Heart left ventricle (tissue), 13 donors: ENCODE data around the gene CLIC6.

Source experiments
- POLR2A ChIP-seq, 2 donors: fragments of 450-650 bp; IDR thresholded peaks; one replicate each; pipeline ENCODE4 v1.6.1; 2017; ENCODE audit warnings: antibody characterized with exemption in 2 of 2, mild to moderate bottlenecking in 2 of 2, moderate library complexity in 2 of 2
- TF ChIP-seq, protein P1 (sequence below), 12 donors: fragments of 200-600 bp; sonication (generic) in 4 of 12; IDR thresholded peaks; one replicate each; pipeline versions ENCODE4 v1.5.0 to v1.8.0; 2018 to 2022; ENCODE audit warnings: antibody characterized with exemption in 12 of 12, mild to moderate bottlenecking in 5 of 12
- donor health status: ischemic (EF 13 %, LVEDD 7.1; RV severe dilation, severe dysfunction).
- donor health status: DM: no; HTN: yes; CAD: no.
- donor health status: DM: no; HTN: no; CAD: no.
- donor health status: ischemic (EF 25% LVEDD 6.9; RV normal size, moderate dysfunction).
- donor health status: ischemic (EF 25% LVEDD 5.7; RV mildly dilated, moderate dysfunction).
- donor health status: ischemic (EF 35%, LVEDD 5.7; RV mildly dilated, moderate dysfunction).
- donor health status: nonischemic (EF 11% LVEDD 7.7; RV severe dilation, severe dysfunction).
- donor health status: DM: yes; HTN: yes; CAD: no.
- donor health status: PGD.
- donor health status: ischemic (EF 29% LVEDD 5.4; RV normal size, mild dysfunction).
- donor health status: nonischemic (EF 23%, LVEDD 6.1; RV moderate dilation, normal function).

DNA sequence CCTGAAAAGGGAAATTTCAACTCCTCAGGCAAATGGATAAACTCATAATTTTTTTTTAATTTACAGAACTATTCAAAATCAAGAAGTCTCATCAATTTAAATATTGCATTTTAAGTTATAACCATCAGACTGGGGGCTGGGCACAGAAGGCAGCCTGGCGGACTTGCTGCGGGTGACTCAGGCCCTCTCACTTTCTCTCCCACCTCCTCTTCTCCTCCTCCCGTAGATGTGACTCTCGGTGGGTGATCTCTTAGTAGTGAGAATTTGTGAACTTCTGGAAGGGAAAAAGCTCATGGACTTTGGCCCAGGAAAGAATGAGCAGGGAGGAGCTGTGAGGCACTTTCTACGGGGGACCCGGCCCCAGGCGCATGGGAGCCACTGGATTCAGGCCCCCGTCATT, 32.9 kb downstream of the CLIC6 start:
- TF ChIP-seq POLR2A (IDR thresholded peaks at IDR 0.05): no peak
- TF ChIP-seq, protein P1, sequence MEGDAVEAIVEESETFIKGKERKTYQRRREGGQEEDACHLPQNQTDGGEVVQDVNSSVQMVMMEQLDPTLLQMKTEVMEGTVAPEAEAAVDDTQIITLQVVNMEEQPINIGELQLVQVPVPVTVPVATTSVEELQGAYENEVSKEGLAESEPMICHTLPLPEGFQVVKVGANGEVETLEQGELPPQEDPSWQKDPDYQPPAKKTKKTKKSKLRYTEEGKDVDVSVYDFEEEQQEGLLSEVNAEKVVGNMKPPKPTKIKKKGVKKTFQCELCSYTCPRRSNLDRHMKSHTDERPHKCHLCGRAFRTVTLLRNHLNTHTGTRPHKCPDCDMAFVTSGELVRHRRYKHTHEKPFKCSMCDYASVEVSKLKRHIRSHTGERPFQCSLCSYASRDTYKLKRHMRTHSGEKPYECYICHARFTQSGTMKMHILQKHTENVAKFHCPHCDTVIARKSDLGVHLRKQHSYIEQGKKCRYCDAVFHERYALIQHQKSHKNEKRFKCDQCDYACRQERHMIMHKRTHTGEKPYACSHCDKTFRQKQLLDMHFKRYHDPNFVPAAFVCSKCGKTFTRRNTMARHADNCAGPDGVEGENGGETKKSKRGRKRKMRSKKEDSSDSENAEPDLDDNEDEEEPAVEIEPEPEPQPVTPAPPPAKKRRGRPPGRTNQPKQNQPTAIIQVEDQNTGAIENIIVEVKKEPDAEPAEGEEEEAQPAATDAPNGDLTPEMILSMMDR (IDR thresholded peaks at IDR 0.05): no peak
